HCT116 (cell line): ENCODE data around the gene PEAK3.

ENCODE experiments used
- ELF1 ChIP-seq: IDR thresholded peaks from 2 replicates; pipeline ENCODE4 v1.6.1; 2012; ENCODE audit warnings: low read depth, borderline replicate concordance
- EZH2 ChIP-seq: fragments of 200-600 bp; sonication (generic); IDR thresholded peaks from 2 replicates; pipeline ENCODE4 v1.6.1; 2017; ENCODE audit warnings: antibody characterized with exemption, mixed run types
- JUND ChIP-seq: IDR thresholded peaks from 2 replicates; pipeline ENCODE4 v1.6.1; 2012
- POLR2A ChIP-seq: IDR thresholded peaks from 2 replicates; pipeline ENCODE4 v1.7.0; 2011; ENCODE audit warnings: borderline replicate concordance; ENCODE audit not compliant: insufficient read depth, insufficient read length; ENCODE audit errors: extremely low read depth
- POLR2AphosphoS5 ChIP-seq: IDR thresholded peaks from 2 replicates; pipeline ENCODE4 v1.6.1; 2011; ENCODE audit warnings: mild to moderate bottlenecking, low read depth, low read length, moderate library complexity
- SRF ChIP-seq: IDR thresholded peaks from 2 replicates; pipeline ENCODE4 v1.6.1; 2012; ENCODE audit warnings: low read depth
- ZFX ChIP-seq: fragments of 450-650 bp; IDR thresholded peaks from 2 replicates; pipeline ENCODE4 v1.6.1; 2017
- TF ChIP-seq, protein P1 (sequence below), 3 experiments: fragments of 200-600 bp in 1 of 3; sonication (generic) in 1 of 3; IDR thresholded peaks in 2 of 3; conservative IDR thresholded peaks in 1 of 3; 2 replicates each; pipeline ENCODE4 v1.5.1; 2012 to 2017; ENCODE audit warnings: low read depth in 2 of 3, low read length in 2 of 3, antibody characterized with exemption in 1 of 3, borderline replicate concordance in 1 of 3, control low read depth in 1 of 3, mild to moderate bottlenecking in 1 of 3, mixed read lengths in 1 of 3, mixed run types in 1 of 3, moderate library complexity in 1 of 3; ENCODE audit not compliant: insufficient read depth in 1 of 3
- TF ChIP-seq, protein P2 (sequence below): IDR thresholded peaks from 2 replicates; pipeline ENCODE4 v1.6.1; 2012; ENCODE audit warnings: low read depth
- TF ChIP-seq, protein P3 (sequence below): IDR thresholded peaks from 2 replicates; pipeline ENCODE4 v1.6.1; 2012

DNA sequence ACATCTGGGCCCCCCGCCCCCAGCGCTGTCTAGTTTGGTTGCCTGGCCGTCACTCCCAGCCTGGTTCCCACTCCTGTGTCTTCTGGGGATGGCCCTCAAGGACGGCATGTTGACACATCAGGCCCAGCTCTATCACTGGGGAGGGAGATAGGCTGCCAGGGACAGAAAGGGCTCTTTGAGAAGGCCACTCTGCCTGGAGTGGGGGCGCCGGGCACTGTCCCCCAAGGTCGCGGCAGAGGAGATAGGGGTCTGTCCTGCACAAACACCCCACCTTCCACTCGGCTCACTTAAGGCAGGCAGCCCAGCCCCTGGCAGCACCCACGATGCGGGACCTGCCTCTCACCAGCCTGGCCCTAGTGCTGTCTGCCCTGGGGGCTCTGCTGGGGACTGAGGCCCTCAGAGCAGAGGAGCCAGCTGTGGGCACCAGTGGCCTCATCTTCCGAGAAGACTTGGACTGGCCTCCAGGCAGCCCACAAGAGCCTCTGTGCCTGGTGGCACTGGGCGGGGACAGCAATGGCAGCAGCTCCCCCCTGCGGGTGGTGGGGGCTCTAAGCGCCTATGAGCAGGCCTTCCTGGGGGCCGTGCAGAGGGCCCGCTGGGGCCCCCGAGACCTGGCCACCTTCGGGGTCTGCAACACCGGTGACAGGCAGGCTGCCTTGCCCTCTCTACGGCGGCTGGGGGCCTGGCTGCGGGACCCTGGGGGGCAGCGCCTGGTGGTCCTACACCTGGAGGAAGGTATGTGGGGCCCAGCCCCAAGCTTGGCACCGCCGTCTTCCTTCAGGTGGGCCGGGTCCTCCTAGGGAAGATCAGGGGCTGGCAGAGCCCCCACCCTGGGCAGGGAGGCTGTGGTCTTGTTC lies 32.7 kb downstream of the PEAK3 start, which contains the start of gene AMH:
- TF ChIP-seq POLR2A (no peak), ELF1 (no peak), EZH2 (no peak), SRF (no peak), ZFX (no peak), JUND (no peak), POLR2AphosphoS5 (no peak)
- TF ChIP-seq, protein P1, sequence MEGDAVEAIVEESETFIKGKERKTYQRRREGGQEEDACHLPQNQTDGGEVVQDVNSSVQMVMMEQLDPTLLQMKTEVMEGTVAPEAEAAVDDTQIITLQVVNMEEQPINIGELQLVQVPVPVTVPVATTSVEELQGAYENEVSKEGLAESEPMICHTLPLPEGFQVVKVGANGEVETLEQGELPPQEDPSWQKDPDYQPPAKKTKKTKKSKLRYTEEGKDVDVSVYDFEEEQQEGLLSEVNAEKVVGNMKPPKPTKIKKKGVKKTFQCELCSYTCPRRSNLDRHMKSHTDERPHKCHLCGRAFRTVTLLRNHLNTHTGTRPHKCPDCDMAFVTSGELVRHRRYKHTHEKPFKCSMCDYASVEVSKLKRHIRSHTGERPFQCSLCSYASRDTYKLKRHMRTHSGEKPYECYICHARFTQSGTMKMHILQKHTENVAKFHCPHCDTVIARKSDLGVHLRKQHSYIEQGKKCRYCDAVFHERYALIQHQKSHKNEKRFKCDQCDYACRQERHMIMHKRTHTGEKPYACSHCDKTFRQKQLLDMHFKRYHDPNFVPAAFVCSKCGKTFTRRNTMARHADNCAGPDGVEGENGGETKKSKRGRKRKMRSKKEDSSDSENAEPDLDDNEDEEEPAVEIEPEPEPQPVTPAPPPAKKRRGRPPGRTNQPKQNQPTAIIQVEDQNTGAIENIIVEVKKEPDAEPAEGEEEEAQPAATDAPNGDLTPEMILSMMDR (IDR thresholded peaks at IDR 0.05 in 2 of 3, conservative IDR thresholded peaks at IDR 0.05 in 1 of 3; ENCODE audit: borderline replicate concordance in 1 of 3, insufficient read depth in 1 of 3, low read depth in 2 of 3, low read length in 2 of 3) = no peak
- TF ChIP-seq, protein P2, sequence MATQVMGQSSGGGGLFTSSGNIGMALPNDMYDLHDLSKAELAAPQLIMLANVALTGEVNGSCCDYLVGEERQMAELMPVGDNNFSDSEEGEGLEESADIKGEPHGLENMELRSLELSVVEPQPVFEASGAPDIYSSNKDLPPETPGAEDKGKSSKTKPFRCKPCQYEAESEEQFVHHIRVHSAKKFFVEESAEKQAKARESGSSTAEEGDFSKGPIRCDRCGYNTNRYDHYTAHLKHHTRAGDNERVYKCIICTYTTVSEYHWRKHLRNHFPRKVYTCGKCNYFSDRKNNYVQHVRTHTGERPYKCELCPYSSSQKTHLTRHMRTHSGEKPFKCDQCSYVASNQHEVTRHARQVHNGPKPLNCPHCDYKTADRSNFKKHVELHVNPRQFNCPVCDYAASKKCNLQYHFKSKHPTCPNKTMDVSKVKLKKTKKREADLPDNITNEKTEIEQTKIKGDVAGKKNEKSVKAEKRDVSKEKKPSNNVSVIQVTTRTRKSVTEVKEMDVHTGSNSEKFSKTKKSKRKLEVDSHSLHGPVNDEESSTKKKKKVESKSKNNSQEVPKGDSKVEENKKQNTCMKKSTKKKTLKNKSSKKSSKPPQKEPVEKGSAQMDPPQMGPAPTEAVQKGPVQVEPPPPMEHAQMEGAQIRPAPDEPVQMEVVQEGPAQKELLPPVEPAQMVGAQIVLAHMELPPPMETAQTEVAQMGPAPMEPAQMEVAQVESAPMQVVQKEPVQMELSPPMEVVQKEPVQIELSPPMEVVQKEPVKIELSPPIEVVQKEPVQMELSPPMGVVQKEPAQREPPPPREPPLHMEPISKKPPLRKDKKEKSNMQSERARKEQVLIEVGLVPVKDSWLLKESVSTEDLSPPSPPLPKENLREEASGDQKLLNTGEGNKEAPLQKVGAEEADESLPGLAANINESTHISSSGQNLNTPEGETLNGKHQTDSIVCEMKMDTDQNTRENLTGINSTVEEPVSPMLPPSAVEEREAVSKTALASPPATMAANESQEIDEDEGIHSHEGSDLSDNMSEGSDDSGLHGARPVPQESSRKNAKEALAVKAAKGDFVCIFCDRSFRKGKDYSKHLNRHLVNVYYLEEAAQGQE = no peak
- TF ChIP-seq, protein P3, sequence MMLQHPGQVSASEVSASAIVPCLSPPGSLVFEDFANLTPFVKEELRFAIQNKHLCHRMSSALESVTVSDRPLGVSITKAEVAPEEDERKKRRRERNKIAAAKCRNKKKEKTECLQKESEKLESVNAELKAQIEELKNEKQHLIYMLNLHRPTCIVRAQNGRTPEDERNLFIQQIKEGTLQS = no peak
